Dedifferentiated amniotic fluid mesenchymal stem cell (primary cell): ENCODE data around the gene PMF1.
"Not testable (repeated sequence)": the region's sequence is repeated elsewhere in the genome, so short reads cannot be mapped to it uniquely, and the experiment has no call there.

ENCODE experiments used
- DNase-seq: peaks from one replicate; pipeline ENCODE4 v3.0.0-alpha.2; 2016; ENCODE audit errors: extremely low spot score

PMF1 gene

GRCh38 chr1:156196445-156196844 lies 16.4 kb upstream of the PMF1 start:
- no peak for DNase-seq

GRCh38 chr1:156198831-156199349 lies 13.9 kb upstream of the PMF1 start:
- no peak for DNase-seq

- DNase-seq: no peak
Measured at GRCh38 chr1:156200044-156200443, 12.8 kb upstream of the PMF1 start.

- DNase-seq: no peak
Measured at GRCh38 chr1:156203331-156203730, 9.5 kb upstream of the PMF1 start.

- no peak for DNase-seq
Measured at GRCh38 chr1:156204686-156205085, 8.1 kb upstream of the PMF1 start.

- DNase-seq: no peak
Measured at GRCh38 chr1:156211243-156211642, 1.6 kb upstream of the PMF1 start.

GRCh38 chr1:156212130-156212529 lies 677 bp upstream of the PMF1 start:
- DNase-seq: no peak

GRCh38 chr1:156213644-156213966 lies 798 bp downstream of the PMF1 start:
- no peak for DNase-seq

- DNase-seq: no peak
Measured at GRCh38 chr1:156214024-156214748, 1.4 kb downstream of the PMF1 start.

GRCh38 chr1:156216361-156217086 lies 3.7 kb downstream of the PMF1 start:
- not testable (repeated sequence) for DNase-seq

- no peak for DNase-seq
Measured at GRCh38 chr1:156217871-156218270, 5.1 kb downstream of the PMF1 start.

GRCh38 chr1:156220226-156220625 lies 7.4 kb downstream of the PMF1 start:
- DNase-seq: no peak

- DNase-seq: no peak
Measured at GRCh38 chr1:156221986-156222692, 9.3 kb downstream of the PMF1 start.

GRCh38 chr1:156225677-156226014 lies 12.8 kb downstream of the PMF1 start:
- no peak for DNase-seq

GRCh38 chr1:156226116-156226538 lies 13.3 kb downstream of the PMF1 start:
- no peak for DNase-seq

- no peak for DNase-seq
Measured at GRCh38 chr1:156226782-156227181, 14.0 kb downstream of the PMF1 start.

- DNase-seq: no peak
Measured at GRCh38 chr1:156228501-156228900, 15.7 kb downstream of the PMF1 start.

GRCh38 chr1:156229809-156230472 lies 17.1 kb downstream of the PMF1 start:
- DNase-seq: no peak

GRCh38 chr1:156230473-156230837 lies 17.6 kb downstream of the PMF1 start:
- no peak for DNase-seq

- no peak for DNase-seq
Measured at GRCh38 chr1:156232201-156232894, 19.5 kb downstream of the PMF1 start.

- peak; percentile 70 for DNase-seq
Measured at GRCh38 chr1:156233426-156234127, 20.8 kb downstream of the PMF1 start.
